GM21825 (cell line): Measurements from ENCODE around the gene HTR1D.

Experiments
- ATAC-seq: cut with Tn5 transposase; IDR thresholded peaks from one replicate; pipeline ENCODE4 v1.9.1; 2021; ENCODE audit warnings: mild to moderate bottlenecking, moderate library complexity; ENCODE audit not compliant: unreplicated experiment

Gene HTR1D

GRCh38 chr1:23156940-23157339, 60.4 kb downstream of the HTR1D start:
- ATAC-seq, result no peak

GRCh38 chr1:23152966-23153684, 64.2 kb downstream of the HTR1D start:
- no peak for ATAC-seq

GRCh38 chr1:23150742-23151141, 66.6 kb downstream of the HTR1D start:
- ATAC-seq, result no peak

- ATAC-seq, result no peak
These were observed 67.2 kb downstream of the HTR1D start for GRCh38 chr1:23150125-23150524.

GRCh38 chr1:23149114-23149513, 68.2 kb downstream of the HTR1D start:
- peak; percentile 67 for ATAC-seq

GRCh38 chr1:23148084-23148483, 69.2 kb downstream of the HTR1D start:
- no peak for ATAC-seq
